Femur (tissue), 1 donor: ENCODE measurements around the gene CBLIF.
"Not testable (repeated sequence)": the region's sequence is repeated elsewhere in the genome, so short reads cannot be mapped to it uniquely, and the experiment has no call there.

ENCODE experiments used
- DNase-seq: peaks from one replicate; pipeline ENCODE4 v3.0.0-alpha.2; 2017

CBLIF gene

DNA sequence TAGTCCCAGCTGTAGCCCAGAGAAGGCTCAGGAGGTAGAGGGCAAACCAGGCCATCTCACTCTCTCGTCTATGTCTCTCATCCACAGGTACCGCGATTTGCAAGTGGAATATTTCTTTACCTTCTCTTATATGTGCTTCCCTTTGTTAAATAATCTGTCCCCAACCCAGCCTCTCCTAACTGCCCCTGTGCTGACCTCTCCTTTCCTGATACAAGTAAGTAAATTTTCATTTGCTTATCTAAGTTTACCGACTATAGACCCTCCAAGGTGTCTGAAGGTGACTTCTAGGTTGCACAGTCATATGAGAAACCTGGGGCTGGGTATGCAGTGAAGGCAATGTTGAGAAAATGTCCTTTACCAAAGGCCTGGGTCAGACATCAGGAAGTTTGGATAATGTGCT, at the start of gene CBLIF:
Gene CBLIF, minus strand, starts transcription at position 101 of the 400 bp plus-strand sequence. Its CDS starts 46 bp downstream, at position 55.
- no peak for DNase-seq

DNA sequence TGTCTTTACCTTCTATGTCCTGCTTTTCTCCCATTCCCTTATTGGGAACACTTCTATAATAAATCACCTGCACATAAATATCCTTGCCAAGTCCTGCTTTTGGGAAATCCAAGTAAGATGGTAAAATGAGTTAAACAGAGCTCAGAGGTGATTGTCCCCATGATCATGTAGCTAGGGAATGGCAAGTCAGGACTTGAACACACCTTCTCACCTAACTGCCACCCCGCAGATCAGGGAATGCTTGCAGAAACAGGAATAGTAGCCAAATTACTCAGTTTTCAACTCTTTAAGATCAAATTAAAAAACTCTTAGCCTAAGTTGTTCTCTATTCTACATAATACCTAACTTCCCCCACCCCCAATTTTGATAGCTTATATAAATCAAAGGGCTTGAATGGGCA, 49.3 kb upstream of the CBLIF start:
- no peak for DNase-seq

DNA sequence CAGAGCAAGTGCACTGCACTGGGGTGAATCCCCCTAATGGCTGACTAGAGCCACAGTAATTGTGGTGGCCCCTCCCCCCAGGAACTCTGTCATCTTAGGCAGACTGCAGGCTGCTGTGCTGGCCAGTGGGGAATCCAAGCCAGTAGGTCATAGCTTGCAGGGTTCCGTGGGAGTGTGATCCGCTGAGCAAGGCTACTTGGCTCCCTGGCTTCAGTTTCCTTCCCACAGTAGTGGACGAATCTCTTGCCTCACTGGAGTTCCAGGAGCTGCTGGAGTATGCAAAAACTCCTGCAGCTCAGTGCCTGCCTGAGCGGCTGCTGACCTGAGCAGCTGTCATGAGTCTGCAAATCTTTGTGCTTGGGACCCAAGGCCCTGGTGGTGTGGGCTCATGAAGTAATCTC, 46.5 kb upstream of the CBLIF start:
- DNase-seq, result no peak

GRCh38 chr11:59887156-59887555, 41.9 kb upstream of the CBLIF start:
- not testable (repeated sequence) for DNase-seq

DNA sequence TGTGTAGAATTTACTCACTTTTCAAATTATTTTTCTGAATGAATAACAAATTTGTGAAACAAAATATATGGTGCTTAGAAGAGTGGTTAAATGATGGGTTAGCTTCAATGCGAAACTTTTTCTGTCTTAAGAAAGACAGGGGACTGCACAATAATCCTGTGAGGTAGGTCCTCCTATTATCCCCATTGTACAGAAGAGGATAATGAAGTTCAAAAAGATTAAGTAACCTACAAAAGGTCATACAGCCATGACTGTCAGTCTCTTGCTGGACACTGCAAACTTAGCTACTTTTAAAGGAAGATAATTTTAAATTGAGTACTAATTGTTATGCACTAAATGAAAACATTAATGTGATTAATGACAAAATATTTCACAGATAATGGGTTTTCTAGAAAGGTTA, 38.3 kb upstream of the CBLIF start:
- DNase-seq, result no peak

DNA sequence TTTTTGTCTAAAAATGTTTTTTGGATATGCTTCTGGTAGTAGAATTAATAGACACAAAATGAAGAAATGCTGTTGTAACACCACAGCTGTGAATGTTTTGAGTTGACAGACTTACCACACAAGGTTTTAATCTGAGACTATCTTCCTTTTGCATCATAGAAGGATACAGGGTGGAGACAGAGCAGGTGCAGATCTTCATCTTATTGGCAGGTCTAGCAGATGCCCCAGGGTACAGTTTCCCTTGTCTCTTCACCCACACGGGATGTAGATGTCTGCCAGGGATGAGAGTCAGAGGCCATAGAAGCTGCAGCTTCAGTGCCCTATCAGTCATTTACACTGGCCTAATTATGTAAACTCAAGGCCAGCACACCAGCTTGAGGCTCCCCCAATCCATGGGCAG, 34.3 kb upstream of the CBLIF start:
- no peak for DNase-seq

- DNase-seq, result no peak
These were observed 33.3 kb upstream of the CBLIF start, which contains the start of gene OOSP3 for GRCh38 chr11:59878575-59878974. Gene OOSP3 (plus strand): TSS chr11:59878782. CDS start chr11:59878809, 27 bp downstream.

DNA sequence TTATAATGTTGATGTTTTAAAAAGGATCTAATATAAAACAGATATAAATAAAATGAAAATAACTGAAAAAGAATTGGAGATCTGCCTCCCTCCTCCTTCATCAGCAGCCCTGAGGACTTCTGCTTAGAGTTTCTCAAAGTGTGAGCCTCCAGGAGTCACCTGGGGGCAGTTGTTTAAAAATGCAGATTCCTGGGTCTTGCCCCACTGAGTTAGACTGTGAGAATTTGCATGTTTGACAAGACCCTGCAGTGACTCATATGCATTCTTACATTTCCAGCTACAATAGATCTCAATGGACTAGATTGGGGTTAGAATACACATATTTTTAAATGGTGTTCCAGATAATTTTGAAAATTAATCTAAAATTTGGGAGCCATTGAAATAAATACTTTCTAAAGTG, 32.5 kb upstream of the CBLIF start:
- DNase-seq, result no peak

DNA sequence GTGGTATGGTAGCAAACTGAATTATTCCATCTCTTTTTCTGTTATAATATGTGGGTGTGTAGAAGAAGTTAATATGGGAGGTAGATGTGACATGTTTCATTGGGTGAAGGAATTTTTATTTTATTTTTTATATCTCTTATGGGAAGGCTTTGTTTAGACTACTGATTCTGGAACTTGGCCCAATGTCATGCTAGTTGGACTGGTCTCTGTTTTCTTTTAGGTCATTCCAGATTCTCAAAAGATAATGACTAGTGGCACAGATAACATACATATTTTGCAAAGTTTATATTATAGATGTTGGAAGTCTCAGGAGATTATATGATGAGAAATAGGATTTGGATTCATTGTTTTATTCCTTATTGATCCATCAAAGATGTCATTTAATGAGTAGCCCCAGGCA, 32.0 kb upstream of the CBLIF start:
- DNase-seq, result no peak

DNA sequence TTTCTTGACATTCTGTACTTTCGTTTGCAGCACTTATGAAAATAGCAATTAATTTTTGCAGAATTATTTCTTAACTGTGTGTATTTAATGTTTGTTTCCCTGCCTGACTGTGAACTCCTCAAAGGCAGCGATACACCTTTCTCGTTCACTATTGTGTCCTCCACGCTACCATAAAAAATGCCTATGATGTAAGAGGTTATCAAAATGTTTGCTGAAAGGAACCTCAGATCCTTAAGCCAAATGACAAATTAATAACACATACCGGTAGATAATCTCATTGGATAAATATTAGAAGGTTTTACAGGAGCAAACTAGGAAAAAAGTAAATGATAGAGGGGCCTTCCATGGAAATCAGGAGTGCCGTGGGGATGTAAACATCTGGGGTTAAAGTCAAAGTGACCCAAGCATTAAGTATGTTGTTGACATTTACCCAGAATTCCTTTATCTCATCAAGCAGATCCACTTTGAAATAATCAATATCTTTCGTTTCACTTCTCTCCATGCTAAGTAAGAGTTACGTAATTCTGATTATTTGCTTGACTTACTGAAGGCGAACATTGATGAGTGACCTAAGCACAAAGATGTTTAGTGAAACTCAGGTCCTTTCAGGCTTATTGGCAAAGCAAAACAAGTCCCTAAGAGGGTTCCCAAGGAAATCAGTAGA, 30.7 kb upstream of the CBLIF start:
- DNase-seq, result no peak

DNA sequence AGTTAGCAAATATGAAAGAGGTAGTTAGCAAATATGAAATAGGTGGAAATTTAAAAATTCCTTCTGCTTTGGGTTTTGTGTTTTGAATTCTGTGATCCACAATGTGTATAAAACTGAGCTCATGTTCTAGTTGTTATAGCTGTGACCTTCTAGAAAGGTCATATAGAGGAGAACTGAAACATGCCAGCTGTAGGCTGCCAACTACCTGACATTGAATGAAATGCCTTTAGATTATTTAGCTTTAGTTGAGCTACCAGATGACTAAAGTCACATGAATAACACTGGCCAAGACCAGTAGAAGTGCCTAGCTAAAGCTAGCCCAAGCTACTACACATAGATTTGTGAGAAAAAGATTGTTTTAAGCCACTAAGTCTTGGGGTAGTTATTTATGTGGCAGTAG, 26.8 kb upstream of the CBLIF start:
- no peak for DNase-seq

DNA sequence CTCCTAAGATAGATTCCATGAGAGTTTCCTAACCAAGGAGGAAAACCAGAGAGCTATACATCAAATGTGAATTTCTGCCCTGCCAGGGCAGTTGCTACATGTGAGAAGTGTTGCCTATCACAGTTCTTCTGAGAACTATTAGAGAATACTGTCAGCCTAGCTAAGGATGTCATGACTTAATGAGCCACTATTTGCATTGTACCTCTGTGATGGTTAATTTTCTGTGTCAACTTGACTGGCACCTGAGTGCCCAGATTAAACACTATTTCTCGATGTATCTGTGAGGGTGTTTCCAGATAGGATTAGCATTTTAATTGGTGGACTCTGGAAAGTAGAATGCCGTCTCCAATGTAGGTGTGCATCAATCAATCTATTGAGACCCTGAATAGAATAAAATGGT, 22.6 kb upstream of the CBLIF start:
- no peak for DNase-seq

GRCh38 chr11:59866836-59867235, 21.5 kb upstream of the CBLIF start:
- DNase-seq, result no peak

DNA sequence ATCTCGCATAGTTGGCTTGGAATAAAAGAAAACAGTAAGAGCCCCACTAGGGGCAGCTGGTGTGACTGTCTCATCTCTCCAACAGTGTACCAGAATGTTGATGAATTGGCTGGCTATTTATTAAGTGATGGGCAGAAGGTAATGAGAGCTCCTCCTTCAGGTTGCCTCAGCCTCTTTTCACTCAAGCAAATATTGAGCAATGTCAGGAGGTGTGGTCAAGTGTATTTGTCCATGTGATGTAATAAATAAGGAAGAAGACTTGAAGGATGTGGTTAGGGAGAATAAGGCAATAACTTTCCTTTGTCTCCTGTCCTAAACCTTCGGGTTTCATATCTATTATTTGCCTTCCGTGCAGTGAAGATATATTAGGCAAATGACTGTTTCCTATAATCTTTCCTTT, 21.1 kb upstream of the CBLIF start, which contains the start of gene TCN1:
Gene TCN1, minus strand, starts transcription at position 91 of the 400 bp plus-strand sequence. Its CDS starts 17 bp downstream, at position 74.
- no peak for DNase-seq

DNA sequence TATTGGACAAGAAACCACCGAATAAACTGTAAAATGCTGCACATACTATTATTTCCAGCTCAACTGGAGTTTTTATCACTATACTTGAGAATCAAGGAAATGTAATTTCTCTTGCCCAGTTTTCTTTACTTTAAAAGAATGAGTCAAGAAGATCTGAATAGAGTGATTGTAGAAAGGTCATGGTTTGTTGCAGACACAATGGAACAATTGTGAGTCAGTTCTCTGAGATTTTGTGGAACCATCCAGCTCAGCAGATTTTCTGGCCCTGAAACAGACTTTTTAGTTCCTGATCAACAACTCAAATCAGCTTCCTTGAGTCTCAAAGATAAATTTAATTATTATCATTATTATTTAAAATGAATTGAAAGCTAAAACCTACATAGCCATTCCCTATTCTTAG, 19.7 kb upstream of the CBLIF start:
- DNase-seq, result no peak

DNA sequence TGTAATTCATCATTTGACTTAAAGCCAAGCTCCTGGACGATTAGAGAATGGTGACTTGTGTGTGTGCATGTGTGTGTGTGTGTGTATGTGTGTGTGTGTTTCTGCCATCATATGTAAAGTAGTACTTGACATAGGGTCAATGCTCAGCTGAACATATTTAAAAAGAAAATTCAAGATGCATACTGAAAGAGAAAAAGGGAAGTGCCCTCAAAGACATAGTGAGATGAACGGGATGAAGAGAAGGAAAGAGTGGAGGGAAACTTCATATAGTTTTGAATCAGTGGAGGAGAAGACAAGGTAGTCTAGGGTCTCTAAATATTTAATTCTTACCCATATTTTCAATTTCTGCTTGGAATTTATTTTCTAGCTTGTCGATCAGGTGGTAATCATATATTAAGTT, 17.0 kb upstream of the CBLIF start:
- DNase-seq, result no peak

- no peak for DNase-seq
These were observed 14.4 kb upstream of the CBLIF start for GRCh38 chr11:59859673-59860072.

- no peak for DNase-seq
These were observed 12.4 kb upstream of the CBLIF start for GRCh38 chr11:59857439-59858434.

GRCh38 chr11:59854871-59855270, 9.6 kb upstream of the CBLIF start:
- DNase-seq, result no peak

- not testable (repeated sequence) for DNase-seq
These were observed 6.1 kb upstream of the CBLIF start for GRCh38 chr11:59851416-59851815.

GRCh38 chr11:59849551-59849950, 4.3 kb upstream of the CBLIF start:
- not testable (repeated sequence) for DNase-seq

- no peak for DNase-seq
These were observed 3.8 kb upstream of the CBLIF start for GRCh38 chr11:59849129-59849528.

GRCh38 chr11:59848439-59848838, 3.1 kb upstream of the CBLIF start:
- DNase-seq, result not testable (repeated sequence)

DNA sequence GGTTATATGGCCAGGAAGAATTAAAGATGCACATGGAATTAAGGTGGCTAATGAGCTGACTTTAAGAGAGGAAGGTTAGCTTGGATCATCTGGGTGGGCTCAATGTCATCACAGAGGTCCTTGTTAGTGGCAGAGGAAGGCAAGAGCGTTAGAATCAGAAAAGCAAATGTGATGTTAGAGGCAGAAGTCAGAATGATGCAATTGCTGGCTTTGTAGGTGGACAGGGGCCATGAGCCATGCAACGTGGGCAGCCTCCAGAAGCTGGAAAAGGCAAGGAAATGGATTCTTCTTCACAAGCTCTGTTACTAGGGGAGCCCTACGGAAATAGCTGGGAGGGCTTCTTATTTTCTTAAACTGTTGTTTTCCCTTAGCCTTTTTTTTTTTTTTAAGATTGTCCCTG, 2.3 kb upstream of the CBLIF start:
- no peak for DNase-seq
